ENCODE data around the gene BTBD17. TPM values are rescaled to one million over a fixed set of nuclear protein-coding genes. Genes with fewer than 3 reads are reported as not detected.

Gene BTBD17
- total RNA-seq, 3 donors from 2014 or later, result 0.17 TPM; not detected in 2

DNA sequence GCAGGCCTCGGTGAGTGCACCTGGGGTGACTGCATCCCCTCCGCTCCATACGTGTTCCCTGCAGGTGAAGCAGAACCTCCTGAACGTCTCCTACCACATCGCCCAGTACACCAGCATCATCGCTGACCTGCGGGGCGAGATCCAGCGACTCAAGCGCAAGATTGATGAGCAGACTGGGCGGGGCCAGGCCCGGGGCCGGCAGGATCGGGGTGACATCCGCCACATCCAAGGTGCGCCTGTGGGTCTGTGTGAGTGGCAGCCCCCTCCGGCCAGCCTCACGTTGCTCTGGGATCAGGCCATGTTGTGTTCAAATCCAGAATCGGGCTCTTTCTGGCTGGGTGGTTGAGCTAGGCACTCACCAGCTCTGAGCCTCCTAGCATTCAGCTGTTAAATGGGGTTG is 12.5 kb downstream of the BTBD17 start:
- H3K4me3 ChIP-seq, result no peak overlapping the region
- ATAC-seq (no peak), DNase-seq (no peak)
- H3K36me3 ChIP-seq (ENCODE audit: low read depth), result no peaks in the 10 kb centered on the region
- intact Hi-C loops (cut with DNase I, micrococcal nuclease), result no loop called here
- no peak for TF ChIP-seq CTCF (IDR thresholded peaks at IDR 0.05)
- no peaks in the 10 kb centered on the region for H3K9me3 ChIP-seq
- no peaks in the 10 kb centered on the region for H3K4me1 ChIP-seq (ENCODE audit: low read depth)

GRCh38 chr17:74347646-74348045 is 14.0 kb downstream of the BTBD17 start:
- DNase-seq (no peak), ATAC-seq (no peak)
- no peaks in the 10 kb centered on the region for H3K9me3 ChIP-seq
- TF ChIP-seq CTCF (IDR thresholded peaks at IDR 0.05), result no peak
- no peaks in the 10 kb centered on the region for H3K36me3 ChIP-seq (ENCODE audit: low read depth)
- H3K4me3 ChIP-seq, result no peak overlapping the region
- H3K4me1 ChIP-seq (ENCODE audit: low read depth), result no peaks in the 10 kb centered on the region
- intact Hi-C loops (cut with DNase I, micrococcal nuclease), result no loop called here

- intact Hi-C loops (cut with DNase I, micrococcal nuclease), result no loop called here
- no peaks in the 10 kb centered on the region for H3K9me3 ChIP-seq
- ATAC-seq (no peak), DNase-seq (no peak)
- no peak for TF ChIP-seq CTCF (IDR thresholded peaks at IDR 0.05)
- no peaks in the 10 kb centered on the region for H3K4me1 ChIP-seq (ENCODE audit: low read depth)
- no peak overlapping the region for H3K4me3 ChIP-seq
- no peaks in the 10 kb centered on the region for H3K36me3 ChIP-seq (ENCODE audit: low read depth)
These were observed 16.0 kb downstream of the BTBD17 start for GRCh38 chr17:74345433-74346241.

DNA sequence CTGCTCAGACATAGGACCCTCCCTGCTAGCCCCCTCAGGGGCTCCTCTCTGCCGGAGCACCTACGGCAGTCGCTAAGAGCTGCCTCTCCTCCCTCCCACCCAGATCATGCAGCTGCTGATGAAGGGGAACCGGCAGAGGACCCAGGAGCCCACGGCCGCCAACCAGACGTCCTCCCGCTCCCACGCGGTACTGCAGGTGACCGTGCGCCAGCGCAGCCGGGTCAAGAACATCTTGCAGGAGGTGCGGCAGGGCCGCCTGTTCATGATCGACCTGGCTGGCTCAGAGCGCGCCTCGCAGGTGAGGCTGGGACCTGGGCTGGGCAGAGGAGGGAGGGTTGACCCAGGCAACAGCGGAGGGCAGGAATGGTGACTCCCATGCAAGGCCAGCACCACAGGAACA is 17.0 kb downstream of the BTBD17 start:
- Histone ChIP-seq H3K4me3 (no peak overlapping the region), H3K4me1 (ENCODE audit: low read depth) (no peaks in the 10 kb centered on the region), H3K36me3 (ENCODE audit: low read depth) (no peaks in the 10 kb centered on the region), H3K9me3 (no peaks in the 10 kb centered on the region)
- no peak for TF ChIP-seq CTCF (IDR thresholded peaks at IDR 0.05)
- ATAC-seq (no peak), DNase-seq (no peak)
- intact Hi-C loops (cut with DNase I, micrococcal nuclease), result no loop called here

DNA sequence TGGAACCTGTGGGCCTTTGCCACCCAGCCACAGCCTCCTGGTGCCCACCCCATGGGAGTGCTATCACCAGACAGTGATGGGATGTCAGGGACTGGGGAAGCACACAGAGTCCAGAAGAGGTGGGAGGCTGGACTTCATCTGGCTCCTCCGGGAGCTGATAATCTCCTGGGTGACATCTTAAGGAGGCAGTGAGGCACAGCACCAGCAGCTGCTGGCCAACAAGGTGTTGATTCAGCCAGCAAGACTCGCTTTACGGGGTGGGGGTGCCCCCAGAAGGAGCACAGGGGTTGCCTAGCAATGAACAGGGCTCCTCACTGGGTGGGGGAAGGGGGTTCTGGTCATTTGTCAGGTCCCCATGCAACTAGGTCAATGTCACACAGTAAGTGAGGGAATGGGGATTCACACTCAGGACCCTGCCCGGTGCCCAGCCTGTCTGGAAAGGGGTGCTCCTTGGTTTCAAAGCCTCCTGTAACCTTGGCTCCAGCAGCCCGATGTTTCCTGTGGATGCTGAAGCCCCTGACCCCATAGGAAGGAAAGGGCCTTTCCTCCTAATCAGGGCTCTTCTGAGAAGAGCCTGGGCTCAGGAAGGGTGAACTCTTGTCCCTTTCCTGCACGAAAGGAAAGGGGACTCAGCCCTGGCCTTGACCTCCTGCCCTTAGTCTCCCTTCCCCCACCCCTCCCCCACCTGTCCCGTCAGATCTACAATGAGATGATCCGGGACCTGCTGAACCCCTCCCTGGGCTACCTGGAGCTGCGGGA is 18.0 kb downstream of the BTBD17 start:
- H3K36me3 ChIP-seq (ENCODE audit: low read depth), result no peaks in the 10 kb centered on the region
- no peak overlapping the region for H3K4me3 ChIP-seq
- no peak for DNase-seq
- no peaks in the 10 kb centered on the region for H3K9me3 ChIP-seq
- intact Hi-C loops (cut with DNase I, micrococcal nuclease), result no loop called here
- no peaks in the 10 kb centered on the region for H3K4me1 ChIP-seq (ENCODE audit: low read depth)
- TF ChIP-seq CTCF (IDR thresholded peaks at IDR 0.05), result no peak
- no peak for ATAC-seq
